IMR-90 (cell line): Measurements from ENCODE around the gene AMZ2. TPM values are rescaled to one million over a fixed set of nuclear protein-coding genes. Genes with fewer than 3 reads are reported as not detected.

Experiments used
- ATAC-seq: fragments of 200-7000 bp; cut with Tn5 transposase; 2 replicates; pipeline ENCODE4 v1.9.1; 2020; ENCODE audit warnings: low read depth, mild to moderate bottlenecking, moderate library complexity
- BruUV-seq: library from RNA; stranded (reverse); fragments of 400-500 nt; replicated peaks from 2 replicates; lab custom pipeline; 2021; lab: Mats Ljungman, UMichigan
- CTCF ChIA-PET: fragments of 300-600 bp; formaldehyde crosslinking; extraction: SDS; loops from one replicate; lab custom pipeline; 2021; ENCODE audit warnings: antibody characterized with exemption; lab: Yijun Ruan, JAX
- POLR2A ChIA-PET: fragments of 300-600 bp; sonication (Branson Sonifier 250); formaldehyde crosslinking; loops from one replicate; lab custom pipeline; 2022; ENCODE audit warnings: antibody characterized with exemption; ENCODE audit not compliant: unreplicated experiment; lab: Charles Lee
- DNase-seq: peaks from one replicate; pipeline ENCODE4 v3.0.0; 2013
- H2AFZ ChIP-seq: replicated peaks from 2 replicates; pipeline ENCODE3; 2013; ENCODE audit warnings: low read length, mild to moderate bottlenecking; ENCODE audit not compliant: poor library complexity
- H2AK5ac ChIP-seq: 2 replicates; pipeline ENCODE4 v1.6.1; 2013; ENCODE audit warnings: low read depth, low read length, inconsistent platforms
- H2AK9ac ChIP-seq: replicated peaks from 2 replicates; pipeline ENCODE3; 2013; ENCODE audit warnings: mild to moderate bottlenecking, low read depth, low read length, moderate library complexity; ENCODE audit not compliant: poor library complexity
- H2BK120ac ChIP-seq: 2 replicates; pipeline ENCODE4 v1.6.1; 2013; ENCODE audit warnings: low read depth, low read length, inconsistent platforms
- H2BK15ac ChIP-seq: 3 replicates; pipeline ENCODE4 v1.6.1; 2013; ENCODE audit warnings: low read depth, low read length, inconsistent platforms
- H2BK20ac ChIP-seq: 2 replicates; pipeline ENCODE4 v1.6.1; 2013; ENCODE audit warnings: low read depth, mild to moderate bottlenecking, inconsistent platforms, low read length, moderate library complexity
- H2BK5ac ChIP-seq: 2 replicates; pipeline ENCODE4 v1.6.1; 2013; ENCODE audit warnings: mild to moderate bottlenecking, low read depth, low read length, inconsistent platforms; ENCODE audit not compliant: poor library complexity, severe bottlenecking
- H3K14ac ChIP-seq: replicated peaks from 2 replicates; pipeline ENCODE4 v1.6.1; 2013; ENCODE audit warnings: low read depth, low read length, inconsistent platforms
- H3K18ac ChIP-seq: 2 replicates; pipeline ENCODE4 v1.6.1; 2013; ENCODE audit warnings: low read depth, low read length, control low read depth
- H3K23ac ChIP-seq: 2 replicates; pipeline ENCODE4 v1.6.1; 2013; ENCODE audit warnings: low read depth, low read length, inconsistent platforms
- H3K27ac ChIP-seq: 2 replicates; pipeline ENCODE4 v1.5.1; 2013; ENCODE audit warnings: mild to moderate bottlenecking, control low read depth, low read length; ENCODE audit not compliant: insufficient read depth
- H3K27me3 ChIP-seq: 2 replicates; pipeline ENCODE4 v1.6.1; 2013; ENCODE audit warnings: low read length; ENCODE audit not compliant: control insufficient read depth, insufficient read depth
- H3K36me3 ChIP-seq: 2 replicates; pipeline ENCODE4 v1.6.1; 2013; ENCODE audit warnings: low read length, mixed read lengths; ENCODE audit not compliant: control insufficient read depth, insufficient read depth
- H3K4ac ChIP-seq: 2 replicates; pipeline ENCODE4 v1.6.1; 2013; ENCODE audit warnings: low read depth, low read length, inconsistent platforms
- H3K4me1 ChIP-seq: 2 replicates; pipeline ENCODE4 v1.6.1; 2013; ENCODE audit warnings: low read length, mixed read lengths; ENCODE audit not compliant: control insufficient read depth, insufficient read depth
- H3K4me2 ChIP-seq: 2 replicates; pipeline ENCODE4 v1.6.1; 2013; ENCODE audit warnings: low read depth, mild to moderate bottlenecking, control low read depth, low read length, moderate library complexity
- H3K4me3 ChIP-seq: 2 replicates; pipeline ENCODE4 v1.5.1; 2013; ENCODE audit warnings: low read depth, mild to moderate bottlenecking, control low read depth, low read length, moderate library complexity; ENCODE audit not compliant: insufficient read depth
- H3K56ac ChIP-seq: 2 replicates; pipeline ENCODE4 v1.6.1; 2013; ENCODE audit warnings: low read length, inconsistent platforms; ENCODE audit not compliant: insufficient read depth; ENCODE audit errors: extremely low read depth
- H3K79me1 ChIP-seq, 2 experiments: 2 replicates each; pipeline ENCODE4 v1.6.1; 2013; ENCODE audit warnings: low read length in 2 of 2, inconsistent platforms in 1 of 2, low read depth in 1 of 2
- H3K9ac ChIP-seq: 2 replicates; pipeline ENCODE4 v1.6.1; 2013; ENCODE audit warnings: low read depth, low read length, control low read depth
- H3K9me1 ChIP-seq: 2 replicates; pipeline ENCODE4 v1.6.1; 2013; ENCODE audit warnings: low read length, inconsistent platforms; ENCODE audit not compliant: insufficient read depth
- H3K9me3 ChIP-seq: 2 replicates; pipeline ENCODE4 v1.6.1; 2013; ENCODE audit warnings: low read length; ENCODE audit not compliant: control insufficient read depth, insufficient read depth
- H4K20me1 ChIP-seq: 2 replicates; pipeline ENCODE4 v1.6.1; 2013; ENCODE audit warnings: low read length, inconsistent platforms; ENCODE audit not compliant: insufficient read depth
- H4K5ac ChIP-seq: 2 replicates; pipeline ENCODE4 v1.6.1; 2013; ENCODE audit warnings: mild to moderate bottlenecking, low read depth, low read length, control low read depth
- H4K8ac ChIP-seq, 2 experiments: 2 replicates each; pipeline ENCODE4 v1.6.1; 2013; ENCODE audit warnings: low read depth in 2 of 2, low read length in 2 of 2, control low read depth in 1 of 2, inconsistent platforms in 1 of 2
- H4K91ac ChIP-seq: 2 replicates; pipeline ENCODE4 v1.6.1; 2013; ENCODE audit warnings: low read depth, low read length, inconsistent platforms; ENCODE audit not compliant: insufficient read depth
- CEBPB ChIP-seq: IDR thresholded peaks from 2 replicates; pipeline ENCODE4 v1.6.1; 2012; ENCODE audit warnings: low read depth, low read length, improper control_type of control experiment
- MAFK ChIP-seq: IDR thresholded peaks from 2 replicates; pipeline ENCODE4 v1.6.1; 2012; ENCODE audit warnings: low read depth, low read length, improper control_type of control experiment
- MXI1 ChIP-seq: IDR thresholded peaks from 2 replicates; pipeline ENCODE4 v1.6.1; 2012; ENCODE audit warnings: low read depth, mild to moderate bottlenecking, low read length, moderate library complexity, borderline replicate concordance
- NFE2L2 ChIP-seq: fragments of 150-350 bp; IDR thresholded peaks from 2 replicates; pipeline ENCODE4 v1.6.1; 2016; ENCODE audit warnings: low read depth, mild to moderate bottlenecking, low read length
- POLR2A ChIP-seq: IDR thresholded peaks from 2 replicates; pipeline ENCODE4 v1.6.1; 2012; ENCODE audit warnings: mild to moderate bottlenecking, low read depth, low read length
- RAD21 ChIP-seq: IDR thresholded peaks from 2 replicates; pipeline ENCODE4 v1.6.1; 2012; ENCODE audit warnings: low read length, improper control_type of control experiment
- RCOR1 ChIP-seq: IDR thresholded peaks from 2 replicates; pipeline ENCODE4 v1.6.1; 2012; ENCODE audit warnings: mild to moderate bottlenecking, low read length, improper control_type of control experiment; ENCODE audit not compliant: insufficient replicate concordance
- WGBS, 2 experiments: methylation state at CpG; one replicate each; pipeline versions ENCODE4 v1.1.5 to v1.1.7; 2013; ENCODE audit warnings: missing lambda C conversion rate in 2 of 2; ENCODE audit not compliant: insufficient read length in 1 of 2; ENCODE audit errors: extremely low coverage in 2 of 2; 5-methylcytosine and 5-hydroxymethylcytosine counted together
- dilution Hi-C: fragments of 300-500 bp; cut with HindIII; formaldehyde crosslinking; loops from one replicate; pipeline ENCODE4 v1.14.3; 2018; ENCODE audit warnings: low sequenced_read_pairs; ENCODE audit not compliant: unreplicated experiment
- in situ Hi-C: fragments of 300-500 bp; cut with MboI; formaldehyde crosslinking; loops from 3 replicates; pipeline ENCODE4 v1.14.3; 2019; ENCODE audit warnings: low sequenced_read_pairs, inconsistent platforms, mixed read lengths
- intact Hi-C: fragments of 100-400 bp; cut with micrococcal nuclease; formaldehyde crosslinking; loops from 2 replicates; pipeline ENCODE4 v1.10.0; 2022
- polyA plus RNA-seq, 3 experiments: library from polyadenylated mRNA; depleted of rRNA; stranded (reverse); fragments of >200 nt; gene quantifications; 2 replicates each; pipeline ENCODE4 v1.2.3, GENCODE V29; 2012; ENCODE audit warnings: low replicate concordance in 1 of 3
- total RNA-seq: library from RNA; depleted of rRNA; stranded (reverse); fragments of >200 nt; gene quantifications from 2 replicates; pipeline ENCODE4 v1.2.3, GENCODE V29; 2012
- TF ChIP-seq, protein P1 (sequence below): conservative IDR thresholded peaks from 2 replicates; pipeline ENCODE4 v1.5.1; 2012; ENCODE audit warnings: mild to moderate bottlenecking, low read depth, low read length, improper control_type of control experiment
- TF ChIP-seq, protein P2 (sequence below): fragments of 150-350 bp; IDR thresholded peaks from 2 replicates; pipeline ENCODE4 v1.6.1; 2016; ENCODE audit warnings: low read depth, mild to moderate bottlenecking, low read length, moderate library complexity, borderline replicate concordance
- TF ChIP-seq, protein P3 (sequence below): fragments of 150-350 bp; IDR thresholded peaks from 2 replicates; pipeline ENCODE4 v1.6.1; 2017; ENCODE audit warnings: mild to moderate bottlenecking, antibody characterized with exemption, low read length, low read depth

Gene AMZ2
- total and polyA plus RNA-seq, 2 of the 4 experiments (the other 2 are of a cell fraction): 65.4 to 90.2 TPM

DNA sequence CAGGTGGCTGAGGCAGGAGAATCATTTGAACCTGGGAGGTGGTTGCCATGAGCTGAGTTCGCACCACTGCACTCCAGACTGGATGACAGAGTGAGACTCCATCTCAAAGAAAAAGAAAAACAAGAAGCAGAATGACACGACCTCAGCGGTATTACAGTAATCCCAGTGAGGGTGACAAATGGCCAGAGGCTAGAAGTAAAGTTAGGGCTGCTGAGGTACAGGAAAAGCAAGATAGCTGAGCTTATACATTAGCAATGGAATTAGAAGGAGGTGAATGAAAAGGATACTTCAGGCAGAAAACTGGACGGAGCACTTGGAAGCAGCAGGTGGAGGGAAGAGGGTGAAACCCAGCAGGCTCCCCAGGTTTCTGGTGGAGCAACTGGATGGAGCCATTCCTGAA, 26.1 kb upstream of the AMZ2 start:
- no peak overlapping the region for H3K4me3 ChIP-seq
- H3K14ac ChIP-seq: no peak overlapping the region
- H3K4ac ChIP-seq: no peak overlapping the region
- no peak overlapping the region for H4K5ac ChIP-seq
- in situ Hi-C loops: no loop called here
- H2AFZ ChIP-seq: no peak overlapping the region
- dilution Hi-C loops: no loop called here
- no peak overlapping the region for H2AK5ac ChIP-seq
- H3K23ac ChIP-seq: no peak overlapping the region
- POLR2A ChIA-PET: no interaction called here
- intact Hi-C loops: no loop called here
- H3K4me1 ChIP-seq: no peaks in the 10 kb centered on the region
- H3K27ac ChIP-seq: no peak overlapping the region
- H3K27me3 ChIP-seq: no peaks in the 10 kb centered on the region
- no peak overlapping the region for H2BK15ac ChIP-seq
- ATAC-seq: no peak
- H4K20me1 ChIP-seq: no peaks in the 10 kb centered on the region
- H3K4me2 ChIP-seq: no peak overlapping the region
- no peak overlapping the region for H2BK120ac ChIP-seq
- no peaks in the 10 kb centered on the region for H3K79me1 ChIP-seq
- H3K9me3 ChIP-seq: no peaks in the 10 kb centered on the region
- DNase-seq: no peak
- BruUV-seq: no TSS peak
- H3K9me1 ChIP-seq: no peaks in the 10 kb centered on the region
- H4K91ac ChIP-seq: no peak overlapping the region
- CTCF ChIA-PET: interaction anchor here (0.6 kb wide), 1 partner anchor 17 kb away, joined by 4 read pairs; no protein-coding TSS in a partner anchor
- H3K9ac ChIP-seq: no peak overlapping the region
- H2BK20ac ChIP-seq: no peak overlapping the region
- 78% methylated on average over 3 of the region's 4 CpGs; no CpG with 5 or more reads in 1 of the 2 experiments for WGBS, 2 experiments
- no peak overlapping the region for H3K18ac ChIP-seq
- H4K8ac ChIP-seq: no peak overlapping the region
- TF ChIP-seq, protein P1, sequence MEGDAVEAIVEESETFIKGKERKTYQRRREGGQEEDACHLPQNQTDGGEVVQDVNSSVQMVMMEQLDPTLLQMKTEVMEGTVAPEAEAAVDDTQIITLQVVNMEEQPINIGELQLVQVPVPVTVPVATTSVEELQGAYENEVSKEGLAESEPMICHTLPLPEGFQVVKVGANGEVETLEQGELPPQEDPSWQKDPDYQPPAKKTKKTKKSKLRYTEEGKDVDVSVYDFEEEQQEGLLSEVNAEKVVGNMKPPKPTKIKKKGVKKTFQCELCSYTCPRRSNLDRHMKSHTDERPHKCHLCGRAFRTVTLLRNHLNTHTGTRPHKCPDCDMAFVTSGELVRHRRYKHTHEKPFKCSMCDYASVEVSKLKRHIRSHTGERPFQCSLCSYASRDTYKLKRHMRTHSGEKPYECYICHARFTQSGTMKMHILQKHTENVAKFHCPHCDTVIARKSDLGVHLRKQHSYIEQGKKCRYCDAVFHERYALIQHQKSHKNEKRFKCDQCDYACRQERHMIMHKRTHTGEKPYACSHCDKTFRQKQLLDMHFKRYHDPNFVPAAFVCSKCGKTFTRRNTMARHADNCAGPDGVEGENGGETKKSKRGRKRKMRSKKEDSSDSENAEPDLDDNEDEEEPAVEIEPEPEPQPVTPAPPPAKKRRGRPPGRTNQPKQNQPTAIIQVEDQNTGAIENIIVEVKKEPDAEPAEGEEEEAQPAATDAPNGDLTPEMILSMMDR: no peak
- TF ChIP-seq RCOR1: no peak
- TF ChIP-seq NFE2L2: no peak
- no peak for TF ChIP-seq MAFK
- TF ChIP-seq, protein P2, sequence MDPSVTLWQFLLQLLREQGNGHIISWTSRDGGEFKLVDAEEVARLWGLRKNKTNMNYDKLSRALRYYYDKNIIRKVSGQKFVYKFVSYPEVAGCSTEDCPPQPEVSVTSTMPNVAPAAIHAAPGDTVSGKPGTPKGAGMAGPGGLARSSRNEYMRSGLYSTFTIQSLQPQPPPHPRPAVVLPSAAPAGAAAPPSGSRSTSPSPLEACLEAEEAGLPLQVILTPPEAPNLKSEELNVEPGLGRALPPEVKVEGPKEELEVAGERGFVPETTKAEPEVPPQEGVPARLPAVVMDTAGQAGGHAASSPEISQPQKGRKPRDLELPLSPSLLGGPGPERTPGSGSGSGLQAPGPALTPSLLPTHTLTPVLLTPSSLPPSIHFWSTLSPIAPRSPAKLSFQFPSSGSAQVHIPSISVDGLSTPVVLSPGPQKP: no peak
- TF ChIP-seq POLR2A: no peak
- TF ChIP-seq MXI1: no peak
- TF ChIP-seq, protein P3, sequence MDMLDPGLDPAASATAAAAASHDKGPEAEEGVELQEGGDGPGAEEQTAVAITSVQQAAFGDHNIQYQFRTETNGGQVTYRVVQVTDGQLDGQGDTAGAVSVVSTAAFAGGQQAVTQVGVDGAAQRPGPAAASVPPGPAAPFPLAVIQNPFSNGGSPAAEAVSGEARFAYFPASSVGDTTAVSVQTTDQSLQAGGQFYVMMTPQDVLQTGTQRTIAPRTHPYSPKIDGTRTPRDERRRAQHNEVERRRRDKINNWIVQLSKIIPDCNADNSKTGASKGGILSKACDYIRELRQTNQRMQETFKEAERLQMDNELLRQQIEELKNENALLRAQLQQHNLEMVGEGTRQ: no peak
- no peak for TF ChIP-seq RAD21
- no peak for TF ChIP-seq CEBPB
- H3K36me3 ChIP-seq: no peaks in the 10 kb centered on the region
- no peak overlapping the region for H2BK5ac ChIP-seq
- no peak overlapping the region for H2AK9ac ChIP-seq
- H3K56ac ChIP-seq: no peak overlapping the region
